GM21723 (cell line): ENCODE results near the gene HIPK1.
"Not testable (repeated sequence)": the region's sequence is repeated elsewhere in the genome, so short reads cannot be mapped to it uniquely, and the experiment has no call there.

Experiments used
- ATAC-seq: cut with Tn5 transposase; IDR thresholded peaks from one replicate; pipeline ENCODE4 v1.9.1; 2021; ENCODE audit warnings: mild to moderate bottlenecking, moderate library complexity; ENCODE audit not compliant: unreplicated experiment

Gene HIPK1

DNA sequence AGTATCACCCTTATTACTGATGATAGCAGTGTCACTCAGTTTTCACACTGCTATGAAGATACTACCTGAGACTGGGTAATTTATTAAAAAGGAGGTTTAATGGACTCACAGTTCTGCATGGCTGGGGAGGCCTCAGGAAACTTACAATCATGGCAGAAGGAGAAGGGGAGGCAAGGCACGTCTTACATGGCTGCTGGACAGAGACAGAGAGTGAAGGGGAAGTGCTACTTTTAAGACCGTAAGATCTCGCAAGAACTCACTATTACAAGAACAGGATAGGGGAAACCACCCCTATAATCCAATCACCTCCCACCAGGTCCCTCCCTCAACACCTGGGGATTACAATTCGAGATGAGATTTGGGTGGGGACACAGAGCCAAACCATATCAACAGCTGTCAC, 77.7 kb downstream of the HIPK1 start:
- ATAC-seq: not testable (repeated sequence)

DNA sequence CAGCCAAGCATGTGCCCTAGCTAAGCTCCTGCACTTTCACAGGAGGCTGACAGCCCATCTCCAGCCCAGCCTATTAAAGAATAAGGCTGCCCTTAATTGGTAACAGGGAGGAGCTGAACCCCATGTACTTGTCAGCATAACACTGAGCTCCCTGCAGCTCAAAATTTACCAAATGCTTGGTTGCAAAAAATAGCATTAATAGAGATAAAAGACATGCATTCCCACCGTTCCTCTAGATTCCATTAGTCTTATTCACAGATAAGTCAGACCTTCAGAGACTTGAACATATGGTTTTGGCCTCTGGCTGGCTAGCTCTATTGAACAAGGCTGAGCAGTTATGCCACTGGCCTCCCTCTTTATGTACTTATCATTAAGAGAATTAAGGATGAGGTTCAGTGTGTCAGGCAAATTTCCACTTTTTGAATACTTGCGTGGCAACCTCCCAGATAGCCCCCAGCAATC, 79.4 kb downstream of the HIPK1 start:
- ATAC-seq: no peak

- ATAC-seq: no peak
Measured at GRCh38 chr1:114008993-114009392, 79.9 kb downstream of the HIPK1 start.

- no peak for ATAC-seq
Measured at GRCh38 chr1:114009393-114009792, 80.3 kb downstream of the HIPK1 start.

GRCh38 chr1:114010433-114011184, 81.5 kb downstream of the HIPK1 start:
- no peak for ATAC-seq

DNA sequence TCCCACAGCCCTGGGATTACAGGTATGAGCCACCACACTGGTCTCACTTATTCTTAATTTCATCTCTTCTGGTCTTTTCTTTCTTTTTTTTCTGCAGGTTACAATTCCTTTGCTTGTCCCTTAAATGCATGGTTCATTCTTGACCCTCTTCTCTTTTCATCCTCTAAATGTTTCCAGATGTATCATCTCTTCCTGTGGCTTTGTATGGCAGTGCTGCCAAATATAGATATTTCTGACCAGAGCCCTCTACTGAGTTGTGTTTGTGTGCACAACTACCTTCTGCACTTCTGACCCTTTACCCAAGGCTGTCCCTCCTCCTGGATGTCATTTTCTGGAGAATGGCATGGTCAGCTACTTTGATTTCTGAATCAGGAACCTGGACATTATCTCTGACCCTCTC, 82.7 kb downstream of the HIPK1 start:
- no peak for ATAC-seq

DNA sequence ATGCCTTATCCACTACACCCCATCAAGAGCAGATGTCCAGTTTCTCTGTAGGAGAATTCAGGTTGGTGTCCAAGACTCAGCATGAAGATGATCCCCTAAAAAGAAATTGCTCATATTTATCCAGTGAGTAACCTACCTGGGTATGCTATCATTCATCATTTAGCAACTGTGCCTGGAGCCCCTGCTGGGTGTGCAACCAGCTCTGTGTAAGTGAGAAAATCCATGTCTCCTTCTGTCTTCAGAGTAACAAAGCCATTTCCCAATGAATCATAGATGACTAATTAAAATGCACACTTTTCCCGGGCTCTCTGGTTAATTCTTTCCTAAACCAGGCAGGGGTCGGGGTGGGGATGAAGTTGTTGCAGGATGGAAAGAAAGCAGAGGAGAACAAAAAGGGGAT, 86.0 kb downstream of the HIPK1 start:
- no peak for ATAC-seq

DNA sequence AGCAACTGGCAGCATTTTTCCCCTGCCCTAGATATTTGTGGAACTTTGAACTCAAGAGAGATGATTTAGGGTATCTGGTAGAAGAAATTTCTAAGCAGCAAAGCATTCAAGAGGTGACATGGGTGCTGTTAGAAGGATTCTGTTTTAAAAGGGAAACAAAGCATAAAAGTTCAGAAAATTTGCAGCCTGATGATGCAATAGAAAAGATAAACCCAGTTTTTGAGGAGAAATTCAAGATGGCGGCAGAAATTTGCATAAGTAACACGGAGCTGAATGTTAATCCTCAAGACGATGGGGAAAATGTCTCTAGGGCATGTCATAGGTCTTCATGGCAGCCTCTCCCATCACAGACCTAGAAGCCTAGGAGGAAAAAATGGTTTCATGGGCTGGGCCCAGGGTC, 90.6 kb downstream of the HIPK1 start:
- not testable (repeated sequence) for ATAC-seq

- ATAC-seq: no peak
Measured at GRCh38 chr1:114021665-114022099, 92.6 kb downstream of the HIPK1 start.

- ATAC-seq: no peak
Measured at GRCh38 chr1:114022877-114023276, 93.8 kb downstream of the HIPK1 start.

DNA sequence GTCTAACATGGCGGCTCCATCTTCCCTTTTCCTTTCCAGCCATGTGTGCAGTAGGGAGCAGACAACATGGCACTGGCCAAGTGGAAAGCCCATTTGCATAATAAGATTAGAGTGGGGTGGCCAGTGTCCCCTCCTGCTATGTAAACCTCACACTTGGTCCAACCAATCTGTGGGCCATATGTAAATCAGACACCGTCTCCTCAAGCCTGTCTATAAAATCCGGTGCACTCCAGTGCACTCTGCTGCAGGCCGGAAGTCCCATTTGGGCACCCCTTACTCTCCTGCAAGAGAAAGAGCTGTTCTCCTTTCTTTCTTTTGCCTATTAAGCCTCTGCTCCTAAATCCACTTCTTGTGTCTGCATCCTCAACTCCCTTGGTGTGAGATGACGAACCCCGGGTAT, 94.3 kb downstream of the HIPK1 start:
- ATAC-seq: no peak

- ATAC-seq: no peak
Measured at GRCh38 chr1:114024049-114024448, 94.9 kb downstream of the HIPK1 start.

GRCh38 chr1:114025609-114026401, 96.7 kb downstream of the HIPK1 start:
- ATAC-seq: no peak

DNA sequence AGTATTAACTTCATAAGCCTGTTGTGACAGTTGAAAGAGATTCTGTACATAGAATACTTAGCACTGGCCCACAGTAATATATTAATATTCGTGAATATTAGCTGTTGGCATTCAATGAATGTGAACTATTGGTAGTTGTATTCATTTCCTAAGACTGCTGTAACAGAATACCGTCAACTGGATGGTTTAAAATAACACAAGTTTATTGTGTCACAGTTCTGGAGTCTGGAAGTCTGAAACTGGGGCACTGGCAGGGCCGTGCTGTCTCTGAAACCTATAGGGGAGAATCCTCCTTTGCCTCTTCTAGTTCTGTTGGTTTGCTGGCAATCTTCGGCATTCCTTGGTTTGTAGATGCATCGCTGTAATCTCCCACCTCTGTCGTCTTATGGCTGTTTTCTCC, 97.7 kb downstream of the HIPK1 start:
- no peak for ATAC-seq
